NCI-H1092 treated with DMSO at 0.1 percent for 48 hours (cell line): ENCODE data around the gene RIC3.
"Not testable (repeated sequence)": the region's sequence is repeated elsewhere in the genome, so short reads cannot be mapped to it uniquely, and the experiment has no call there.

Experiments used
- DNase-seq: peaks from one replicate; lab custom pipeline; 2025; lab: John Stamatoyannopoulos, UW

The RIC3 gene

GRCh38 chr11:8186429-8186828, 17.6 kb upstream of the RIC3 start:
- no peak for DNase-seq

- no peak for DNase-seq
These were observed 14.3 kb upstream of the RIC3 start for GRCh38 chr11:8183111-8183510.

GRCh38 chr11:8180469-8180868, 11.6 kb upstream of the RIC3 start:
- no peak for DNase-seq

- DNase-seq = no peak
These were observed 9.5 kb upstream of the RIC3 start for GRCh38 chr11:8178297-8178696.

GRCh38 chr11:8177136-8177535, 8.3 kb upstream of the RIC3 start:
- no peak for DNase-seq

- no peak for DNase-seq
These were observed 1.0 kb downstream of the RIC3 start for GRCh38 chr11:8167796-8168195.

GRCh38 chr11:8164746-8165145, 4.1 kb downstream of the RIC3 start:
- no peak for DNase-seq

- DNase-seq = not testable (repeated sequence)
These were observed 7.1 kb downstream of the RIC3 start for GRCh38 chr11:8161627-8162304.

- DNase-seq = no peak
These were observed 11.9 kb downstream of the RIC3 start for GRCh38 chr11:8156877-8157276.

GRCh38 chr11:8149726-8150125, 19.1 kb downstream of the RIC3 start:
- DNase-seq = no peak

GRCh38 chr11:8138526-8138925, 30.3 kb downstream of the RIC3 start:
- DNase-seq = no peak

GRCh38 chr11:8127447-8127846, 41.4 kb downstream of the RIC3 start:
- DNase-seq = no peak

GRCh38 chr11:8126649-8127289, 42.1 kb downstream of the RIC3 start:
- DNase-seq = no peak

- no peak for DNase-seq
These were observed 46.6 kb downstream of the RIC3 start for GRCh38 chr11:8122173-8122764.

GRCh38 chr11:8111636-8112035, 57.2 kb downstream of the RIC3 start:
- DNase-seq = no peak

- DNase-seq = no peak
These were observed 58.4 kb downstream of the RIC3 start for GRCh38 chr11:8110396-8110795.

GRCh38 chr11:8109675-8110074, 59.1 kb downstream of the RIC3 start:
- no peak for DNase-seq

- DNase-seq = no peak
These were observed 60.4 kb downstream of the RIC3 start for GRCh38 chr11:8108421-8108820.

GRCh38 chr11:8107642-8108041, 61.2 kb downstream of the RIC3 start:
- no peak for DNase-seq

GRCh38 chr11:8106679-8107078, 62.1 kb downstream of the RIC3 start:
- no peak for DNase-seq

GRCh38 chr11:8105666-8106065, 63.2 kb downstream of the RIC3 start:
- no peak for DNase-seq

GRCh38 chr11:8105133-8105532, 63.7 kb downstream of the RIC3 start:
- no peak for DNase-seq

GRCh38 chr11:8103909-8104308, 64.9 kb downstream of the RIC3 start:
- no peak for DNase-seq

GRCh38 chr11:8102965-8103364, 65.9 kb downstream of the RIC3 start:
- no peak for DNase-seq
